Limb (tissue), 2 donors: ENCODE measurements around the gene YIPF6.
"Not testable (repeated sequence)": the region's sequence is repeated elsewhere in the genome, so short reads cannot be mapped to it uniquely, and the experiment has no call there.

Experiments
- DNase-seq, 2 donors: peaks; one replicate each; pipeline ENCODE4 v3.0.0-alpha.2; 2016; ENCODE audit errors: extremely low spot score in 2 of 2

YIPF6 gene, protein sequence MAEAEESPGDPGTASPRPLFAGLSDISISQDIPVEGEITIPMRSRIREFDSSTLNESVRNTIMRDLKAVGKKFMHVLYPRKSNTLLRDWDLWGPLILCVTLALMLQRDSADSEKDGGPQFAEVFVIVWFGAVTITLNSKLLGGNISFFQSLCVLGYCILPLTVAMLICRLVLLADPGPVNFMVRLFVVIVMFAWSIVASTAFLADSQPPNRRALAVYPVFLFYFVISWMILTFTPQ

DNA sequence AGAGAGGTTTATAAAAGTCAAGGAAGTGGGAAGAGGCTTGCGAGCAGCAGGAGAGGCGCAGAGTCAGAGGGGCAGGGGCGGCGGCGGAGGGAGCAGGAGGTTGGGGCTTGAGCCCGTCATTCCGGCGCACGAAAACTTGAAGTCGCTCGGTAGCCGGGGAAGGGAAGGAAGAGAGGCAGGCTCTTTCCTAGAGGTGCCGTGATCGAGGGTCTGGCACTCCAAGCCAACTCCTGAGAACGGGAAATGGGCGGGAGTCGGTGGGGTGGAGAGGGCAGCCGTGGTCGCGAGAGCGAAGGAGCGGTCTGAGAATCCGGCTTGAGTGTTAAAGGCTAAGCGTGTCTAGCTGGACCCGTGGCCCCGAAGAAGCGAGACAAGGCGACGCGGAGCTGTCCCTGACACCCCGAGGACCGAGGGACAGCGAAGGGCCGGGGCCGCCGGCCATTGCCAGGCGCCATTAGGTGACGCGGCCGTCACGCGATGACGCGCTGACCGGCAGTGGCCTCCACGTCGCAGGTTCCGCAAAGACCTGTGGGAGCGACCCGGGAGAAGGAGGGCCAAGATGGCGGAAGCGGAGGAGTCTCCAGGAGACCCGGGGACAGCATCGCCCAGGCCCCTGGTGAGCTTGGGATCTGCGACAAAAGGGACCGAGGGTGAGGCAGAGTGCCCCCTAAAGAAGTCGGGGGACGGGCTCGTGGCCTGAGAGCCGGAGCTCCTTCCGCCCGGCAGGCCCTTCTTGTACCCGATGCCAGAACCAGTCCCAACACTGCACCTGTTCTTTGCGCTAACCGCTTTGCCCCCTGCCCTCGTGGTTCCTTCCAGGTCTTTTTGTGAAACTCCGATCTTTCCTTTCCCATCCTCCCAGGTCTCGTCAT, at the start of gene YIPF6:
YIPF6 (plus strand) TSS at position 544 of the 872 bp plus-strand sequence; CDS start at position 560, 16 bp downstream.
- peak; percentile 54 to 81 for DNase-seq

- no peak for DNase-seq
These were observed 47.1 kb upstream of the YIPF6 start for GRCh38 chrX:68451720-68452119.

DNA sequence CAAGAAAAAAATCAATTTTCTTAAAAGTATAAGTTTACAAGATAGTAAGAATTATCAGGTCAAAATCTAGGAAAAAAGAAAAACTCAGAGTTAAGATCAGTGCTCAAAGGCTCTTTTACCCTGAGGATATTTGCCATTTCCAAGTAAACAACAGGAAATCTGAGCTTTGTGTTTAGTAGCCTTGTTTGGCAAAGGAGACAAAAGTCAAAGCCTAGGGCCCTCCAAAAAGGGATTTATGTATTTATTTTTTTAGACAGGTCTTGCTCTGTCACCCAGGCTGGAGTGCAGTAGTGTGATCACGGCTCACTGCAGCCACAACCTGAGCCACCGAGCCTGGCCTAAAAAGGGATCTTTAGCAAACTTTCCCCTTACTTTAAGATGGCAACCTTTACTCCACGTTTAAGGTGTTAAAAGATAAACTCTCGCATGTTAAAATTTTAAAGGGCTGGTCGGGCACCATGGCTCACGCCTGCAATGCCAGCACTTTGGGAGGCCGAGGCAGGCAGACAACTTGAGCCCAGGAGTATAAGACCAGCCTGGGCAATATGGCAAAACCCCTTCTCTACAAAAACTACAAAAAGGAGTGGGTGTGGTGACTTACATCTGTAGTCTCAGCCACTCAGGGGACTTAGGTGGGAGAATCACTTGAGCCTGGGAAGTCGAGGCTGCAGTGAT, 44.2 kb upstream of the YIPF6 start:
- no peak for DNase-seq

GRCh38 chrX:68455151-68455510, 43.7 kb upstream of the YIPF6 start:
- no peak for DNase-seq

DNA sequence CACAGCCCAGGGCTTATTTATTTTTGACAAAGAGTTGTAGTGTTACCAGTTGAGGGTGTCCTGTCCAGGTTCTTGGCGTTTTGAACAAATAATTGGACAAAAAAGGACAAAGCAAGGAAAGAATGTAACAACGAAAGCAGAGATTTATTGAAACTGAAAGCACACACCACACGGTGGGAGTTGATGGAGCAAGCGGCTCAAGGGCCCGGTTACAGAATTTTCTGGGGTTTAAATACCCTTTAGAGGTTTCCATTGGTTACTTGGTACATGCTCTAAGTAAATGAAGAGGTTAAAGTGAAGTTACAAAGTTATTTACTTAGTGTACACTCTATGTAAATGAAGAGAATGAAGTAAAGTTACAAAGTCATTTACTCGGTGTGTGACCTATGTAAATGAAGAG, 37.8 kb upstream of the YIPF6 start:
- DNase-seq: no peak

DNA sequence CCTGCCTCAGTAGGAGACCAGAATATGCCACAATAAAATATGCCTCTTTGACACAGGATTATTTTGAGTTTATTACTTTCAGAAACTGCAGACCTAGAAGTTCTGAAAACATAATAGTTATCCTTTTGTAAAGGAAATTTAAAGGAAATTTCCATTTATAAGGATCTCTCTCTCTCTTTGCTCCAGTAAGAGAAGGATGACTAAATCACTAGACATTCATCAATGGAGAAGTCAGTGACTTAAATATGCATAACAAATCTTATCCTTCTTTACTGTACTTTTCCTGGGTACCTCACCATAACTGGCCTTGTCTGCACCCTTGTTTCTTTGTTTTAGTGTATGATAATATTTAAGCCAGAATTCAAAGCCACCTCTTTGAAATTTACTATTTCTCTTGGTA, 37.3 kb upstream of the YIPF6 start:
- DNase-seq: no peak

DNA sequence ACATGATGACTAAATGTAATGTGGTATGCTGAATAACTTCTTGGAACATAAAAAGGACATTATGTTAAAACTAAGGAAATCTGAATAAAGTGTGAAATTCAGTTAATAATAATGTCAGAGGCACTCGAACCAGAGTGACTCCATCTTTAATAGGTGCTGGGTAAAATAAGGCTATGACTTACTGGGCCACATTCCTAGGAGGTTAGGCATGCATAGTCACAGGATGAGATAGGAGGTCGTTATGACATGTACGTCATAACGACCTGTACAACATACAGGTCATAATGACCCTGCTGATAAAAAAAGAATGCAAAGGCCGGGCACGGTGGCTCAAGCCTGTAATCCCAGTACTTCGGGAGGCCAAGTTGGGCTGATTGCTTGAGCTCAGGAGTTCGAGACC, 36.7 kb upstream of the YIPF6 start:
- DNase-seq: no peak

DNA sequence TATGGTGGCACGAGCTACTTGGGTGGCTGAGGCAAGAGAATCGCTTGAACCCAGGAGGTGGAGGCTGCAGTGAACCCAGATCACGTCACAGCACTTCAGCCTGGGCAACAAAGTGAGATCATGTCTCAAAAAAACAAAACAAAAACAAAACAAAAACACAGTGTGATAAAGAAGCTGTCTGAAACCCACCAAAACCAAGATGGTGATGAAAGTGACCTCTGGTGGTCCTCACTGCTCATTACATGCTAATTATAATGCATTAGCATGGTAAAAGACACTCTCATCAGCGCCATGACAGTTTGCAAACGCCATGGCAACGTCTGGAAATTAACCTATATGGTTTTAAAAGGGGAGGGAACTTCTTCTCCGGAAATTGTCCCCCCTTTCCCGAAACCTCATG, 36.2 kb upstream of the YIPF6 start:
- DNase-seq: peak in 1 of 2 donors; percentile 24

- no peak for DNase-seq
These were observed 35.0 kb upstream of the YIPF6 start for GRCh38 chrX:68463880-68464279.

GRCh38 chrX:68464796-68465195, 34.1 kb upstream of the YIPF6 start:
- DNase-seq: no peak

DNA sequence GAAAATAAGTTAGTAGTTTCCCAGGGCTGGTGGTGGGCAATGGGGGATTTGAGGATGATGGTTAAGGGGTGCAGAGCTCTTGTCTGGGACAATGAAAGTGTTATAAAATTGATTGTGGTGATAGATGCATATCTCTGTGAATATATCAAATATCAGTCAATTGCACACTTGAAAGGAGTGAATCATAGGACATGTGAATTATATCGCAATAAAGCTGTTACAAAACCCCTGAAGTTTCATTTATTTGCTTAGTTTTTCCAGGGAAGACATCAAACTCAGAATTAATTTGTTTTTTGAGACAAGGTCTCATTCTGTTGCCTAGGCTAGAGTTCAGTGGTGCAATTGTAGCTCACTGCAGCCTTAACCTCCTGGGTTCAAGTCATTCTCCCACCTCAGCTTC, 17.9 kb upstream of the YIPF6 start:
- no peak for DNase-seq

GRCh38 chrX:68486198-68486597, 12.7 kb upstream of the YIPF6 start:
- DNase-seq: not testable (repeated sequence)

- DNase-seq: no peak
These were observed 11.6 kb upstream of the YIPF6 start for GRCh38 chrX:68487254-68487653.

DNA sequence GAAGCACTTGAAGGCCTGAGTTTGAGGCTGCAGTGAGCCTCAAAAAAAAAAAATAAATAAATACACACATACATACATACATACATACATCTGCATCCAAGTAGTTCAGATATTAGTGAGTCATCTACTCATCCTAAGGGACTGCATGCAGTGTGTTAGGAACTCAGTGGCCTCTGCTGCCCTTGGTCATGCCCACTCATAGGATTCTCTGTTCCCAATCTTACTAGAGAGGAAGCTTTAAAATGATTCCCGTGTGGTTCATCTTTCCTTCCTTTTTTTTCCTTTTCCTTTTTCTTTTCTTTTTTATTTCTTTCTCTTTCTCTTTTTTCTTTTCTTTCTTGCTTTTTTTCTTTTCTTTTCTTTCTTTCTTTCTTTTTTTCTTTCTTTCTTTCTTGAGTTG, 10.9 kb upstream of the YIPF6 start:
- DNase-seq: no peak

DNA sequence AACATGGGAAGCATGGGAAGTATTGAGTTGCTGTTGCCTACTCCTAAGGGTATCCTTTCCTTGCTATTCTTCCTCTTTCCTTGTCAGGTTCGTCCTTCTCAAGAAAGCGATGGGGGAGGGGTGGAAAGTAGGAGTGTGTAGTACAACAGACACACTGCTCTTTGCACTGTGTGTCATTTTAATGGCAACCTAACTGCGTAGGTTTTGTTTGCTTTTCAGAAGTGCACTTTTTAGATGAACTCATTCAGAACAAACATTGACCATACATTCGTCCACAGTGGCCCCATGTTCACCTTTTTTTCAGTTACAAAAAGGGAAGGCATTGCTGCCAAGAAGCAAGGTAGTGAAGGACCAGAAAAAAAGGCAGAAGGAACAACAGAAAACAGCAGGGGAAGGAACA, 10.2 kb upstream of the YIPF6 start:
- DNase-seq: no peak

- no peak for DNase-seq
These were observed 8.2 kb upstream of the YIPF6 start for GRCh38 chrX:68490644-68491043.

DNA sequence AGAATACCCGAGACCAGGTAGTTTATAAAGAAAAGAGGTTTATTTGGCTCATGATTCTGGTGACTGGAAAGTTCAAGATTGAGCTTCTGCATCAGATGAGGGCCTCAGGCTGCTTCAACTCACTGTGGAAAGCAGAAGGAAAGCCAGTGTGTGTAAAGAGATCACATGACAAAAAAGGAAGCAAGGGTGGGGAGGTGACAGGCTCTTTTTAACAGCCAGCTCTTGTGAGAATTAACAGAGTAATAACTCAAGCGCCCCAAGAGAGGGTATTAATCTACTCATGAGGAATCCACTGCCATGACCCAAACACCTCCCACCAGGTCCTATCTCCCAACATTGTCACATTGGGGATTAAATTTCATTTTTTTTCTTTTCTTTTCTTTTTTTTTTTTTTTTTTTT, 6.3 kb upstream of the YIPF6 start:
- no peak for DNase-seq

GRCh38 chrX:68493776-68494175, 5.1 kb upstream of the YIPF6 start:
- DNase-seq: not testable (repeated sequence)

- DNase-seq: no peak
These were observed 775 bp upstream of the YIPF6 start for GRCh38 chrX:68498044-68498507.

- DNase-seq: no peak
These were observed 973 bp downstream of the YIPF6 start for GRCh38 chrX:68499543-68500504.
